Mesothelial cell of epicardium (in vitro differentiated cells): Measurements from ENCODE around the gene CCNI. TPM values are rescaled to one million over a fixed set of nuclear protein-coding genes. Genes with fewer than 3 reads are reported as not detected.
"Not testable (repeated sequence)": the region's sequence is repeated elsewhere in the genome, so short reads cannot be mapped to it uniquely, and the experiment has no call there.

ENCODE experiments used
- DNase-seq, 2 experiments: peaks; one replicate each; pipeline ENCODE4 v3.0.0; 2021; ENCODE audit warnings: low spot score in 2 of 2; ENCODE audit not compliant: unreplicated experiment in 2 of 2
- H3K27ac Mint-ChIP-seq: 2 replicates; pipeline ENCODE4 v1.8.0; 2021; ENCODE audit warnings: mixed read lengths
- H3K27me3 Mint-ChIP-seq: 2 replicates; pipeline ENCODE4 v1.8.0; 2021; ENCODE audit warnings: low read depth, mixed read lengths
- H3K36me3 Mint-ChIP-seq: 2 replicates; pipeline ENCODE4 v1.8.0; 2021; ENCODE audit warnings: mixed read lengths
- H3K4me1 Mint-ChIP-seq: 2 replicates; pipeline ENCODE4 v1.8.0; 2021; ENCODE audit warnings: mixed read lengths
- H3K4me3 Mint-ChIP-seq: 2 replicates; pipeline ENCODE4 v1.8.0; 2021; ENCODE audit warnings: mild to moderate bottlenecking, moderate library complexity, mixed read lengths
- H3K9me3 Mint-ChIP-seq: 2 replicates; pipeline ENCODE4 v1.8.0; 2021; ENCODE audit warnings: mixed read lengths
- total RNA-seq: library from RNA; stranded (reverse); gene quantifications from 3 replicates; pipeline ENCODE4 v1.2.1, GENCODE V29; 2021
- TF ChIP-seq, protein P1 (sequence below): fragments of 200-600 bp; sonication (generic); IDR thresholded peaks from one replicate; pipeline ENCODE4 v1.5.0; 2021; ENCODE audit warnings: antibody characterized with exemption; ENCODE audit not compliant: unreplicated experiment

The CCNI gene
- total RNA-seq, 1 donor from 2014 or later, result 245 TPM

DNA sequence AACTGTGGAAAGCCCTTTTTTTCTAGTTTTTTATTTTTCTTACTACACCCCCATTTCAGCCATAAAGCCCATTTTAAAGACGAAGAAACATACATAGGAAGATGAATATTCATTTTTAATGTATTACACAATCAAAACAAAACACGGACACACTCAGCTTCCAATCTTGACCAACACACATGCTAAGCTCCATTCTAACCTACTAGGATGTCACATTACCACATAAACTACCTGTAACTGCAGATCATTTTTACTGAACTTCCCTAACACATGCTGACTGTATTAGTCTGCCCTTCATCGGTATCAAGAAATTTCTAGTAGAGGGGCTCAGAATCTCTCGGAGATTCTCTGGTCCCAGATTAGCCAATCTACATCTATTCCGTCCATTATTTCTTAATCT is 1.8 kb downstream of the CCNI start:
- H3K9me3 Mint-ChIP-seq, result no peaks in the 10 kb centered on the region
- H3K4me1 Mint-ChIP-seq, result peaks cover 37% of the 10 kb centered on the region
- no peak overlapping the region for H3K27ac Mint-ChIP-seq
- no peak overlapping the region for H3K4me3 Mint-ChIP-seq
- H3K36me3 Mint-ChIP-seq, result no peaks in the 10 kb centered on the region
- TF ChIP-seq, protein P1, sequence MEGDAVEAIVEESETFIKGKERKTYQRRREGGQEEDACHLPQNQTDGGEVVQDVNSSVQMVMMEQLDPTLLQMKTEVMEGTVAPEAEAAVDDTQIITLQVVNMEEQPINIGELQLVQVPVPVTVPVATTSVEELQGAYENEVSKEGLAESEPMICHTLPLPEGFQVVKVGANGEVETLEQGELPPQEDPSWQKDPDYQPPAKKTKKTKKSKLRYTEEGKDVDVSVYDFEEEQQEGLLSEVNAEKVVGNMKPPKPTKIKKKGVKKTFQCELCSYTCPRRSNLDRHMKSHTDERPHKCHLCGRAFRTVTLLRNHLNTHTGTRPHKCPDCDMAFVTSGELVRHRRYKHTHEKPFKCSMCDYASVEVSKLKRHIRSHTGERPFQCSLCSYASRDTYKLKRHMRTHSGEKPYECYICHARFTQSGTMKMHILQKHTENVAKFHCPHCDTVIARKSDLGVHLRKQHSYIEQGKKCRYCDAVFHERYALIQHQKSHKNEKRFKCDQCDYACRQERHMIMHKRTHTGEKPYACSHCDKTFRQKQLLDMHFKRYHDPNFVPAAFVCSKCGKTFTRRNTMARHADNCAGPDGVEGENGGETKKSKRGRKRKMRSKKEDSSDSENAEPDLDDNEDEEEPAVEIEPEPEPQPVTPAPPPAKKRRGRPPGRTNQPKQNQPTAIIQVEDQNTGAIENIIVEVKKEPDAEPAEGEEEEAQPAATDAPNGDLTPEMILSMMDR, result no peak
- no peaks in the 10 kb centered on the region for H3K27me3 Mint-ChIP-seq
- no peak for DNase-seq

DNA sequence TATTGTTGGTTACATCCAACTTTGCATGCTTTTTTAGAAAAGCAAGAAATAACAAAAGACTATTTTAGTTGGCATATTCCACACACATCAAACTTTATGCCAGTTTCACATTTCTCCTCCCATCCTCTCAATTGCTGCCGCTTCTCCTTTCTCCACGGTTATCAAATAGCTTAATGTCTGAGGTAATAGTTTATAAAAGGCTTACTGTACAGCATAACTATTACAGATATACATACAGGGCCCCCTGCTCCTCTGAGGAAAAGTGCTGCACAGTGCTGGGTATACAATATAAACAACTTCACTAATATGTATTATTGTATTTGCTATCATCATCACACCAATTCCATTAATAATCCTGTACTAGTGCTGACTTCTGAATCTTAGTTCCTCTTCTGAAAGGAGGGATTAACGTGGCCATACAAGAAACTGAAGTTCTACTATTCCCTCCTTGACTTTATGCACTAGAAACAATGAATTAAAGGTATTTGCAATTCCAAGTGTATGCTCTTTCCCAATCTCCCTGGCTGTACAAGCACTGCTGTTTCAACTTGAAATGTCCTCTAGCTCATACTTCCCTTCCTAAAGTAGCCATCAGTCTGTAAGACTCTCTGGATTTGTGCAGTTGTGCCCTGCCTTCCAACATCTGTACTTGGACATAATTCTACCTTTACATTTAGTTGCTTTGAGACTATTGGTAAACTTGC is 2.5 kb downstream of the CCNI start:
- no peak for DNase-seq
- Mint-ChIP-seq H3K27ac (no peak overlapping the region), H3K9me3 (no peaks in the 10 kb centered on the region), H3K4me1 (peaks cover 42% of the 10 kb centered on the region), H3K36me3 (no peaks in the 10 kb centered on the region), H3K27me3 (no peaks in the 10 kb centered on the region), H3K4me3 (no peak overlapping the region)
- TF ChIP-seq, protein P1, result no peak

DNA sequence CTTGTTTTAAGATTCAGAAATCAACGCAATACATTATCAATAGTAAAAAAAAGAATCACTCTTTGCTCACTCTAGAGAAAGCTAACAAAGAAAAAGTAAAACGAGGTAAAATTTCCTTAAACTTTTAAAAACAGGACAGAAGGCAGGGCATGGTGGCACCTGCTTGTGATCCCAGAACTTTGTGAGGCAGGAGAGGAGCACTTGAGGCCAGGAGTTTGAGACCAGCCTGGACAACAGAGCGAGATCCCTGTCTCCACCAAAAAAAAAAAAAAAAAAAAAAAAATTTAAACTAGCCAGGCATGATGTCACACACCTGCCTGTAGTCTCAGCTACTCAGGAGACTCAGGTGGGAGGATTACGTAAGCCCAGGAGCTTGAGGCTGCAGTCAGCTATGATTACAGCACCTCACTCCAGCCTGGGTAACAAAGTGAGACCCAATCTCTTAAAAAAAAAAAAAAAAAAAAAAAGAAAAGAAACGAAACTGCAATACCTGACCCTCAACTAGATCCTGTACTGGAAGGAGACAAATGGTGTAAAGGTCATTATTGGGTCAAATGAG is 3.5 kb downstream of the CCNI start:
- Mint-ChIP-seq H3K4me1 (peaks cover 36% of the 10 kb centered on the region), H3K27me3 (no peaks in the 10 kb centered on the region), H3K4me3 (no peak overlapping the region), H3K27ac (no peak overlapping the region), H3K36me3 (no peaks in the 10 kb centered on the region), H3K9me3 (no peaks in the 10 kb centered on the region)
- TF ChIP-seq, protein P1, result no peak
- DNase-seq, result no peak

DNA sequence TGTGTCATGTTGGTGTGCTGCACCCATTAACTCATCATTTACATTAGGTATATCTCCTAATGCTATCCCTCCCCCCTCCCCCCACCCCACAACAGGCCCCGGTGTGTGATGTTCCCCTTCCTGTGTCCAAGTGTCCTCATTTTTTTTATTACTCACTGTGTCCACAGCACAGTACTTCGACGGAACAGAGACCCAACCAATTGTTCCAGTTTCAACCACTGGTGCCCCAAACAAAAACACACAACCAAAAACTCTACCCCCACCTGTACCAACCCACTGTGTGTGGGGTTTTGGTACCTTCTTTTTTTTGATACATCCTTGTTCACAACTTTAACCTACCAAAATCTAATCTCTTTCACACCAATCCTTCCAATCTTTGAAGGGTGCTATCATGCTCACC is 6.3 kb downstream of the CCNI start:
- not testable (repeated sequence) for H3K36me3 Mint-ChIP-seq, H3K4me3 Mint-ChIP-seq, DNase-seq, H3K27me3 Mint-ChIP-seq, H3K9me3 Mint-ChIP-seq
- Mint-ChIP-seq H3K27ac (peak overlapping the region; percentile 24), H3K4me1 (peaks cover 27% of the 10 kb centered on the region)

DNA sequence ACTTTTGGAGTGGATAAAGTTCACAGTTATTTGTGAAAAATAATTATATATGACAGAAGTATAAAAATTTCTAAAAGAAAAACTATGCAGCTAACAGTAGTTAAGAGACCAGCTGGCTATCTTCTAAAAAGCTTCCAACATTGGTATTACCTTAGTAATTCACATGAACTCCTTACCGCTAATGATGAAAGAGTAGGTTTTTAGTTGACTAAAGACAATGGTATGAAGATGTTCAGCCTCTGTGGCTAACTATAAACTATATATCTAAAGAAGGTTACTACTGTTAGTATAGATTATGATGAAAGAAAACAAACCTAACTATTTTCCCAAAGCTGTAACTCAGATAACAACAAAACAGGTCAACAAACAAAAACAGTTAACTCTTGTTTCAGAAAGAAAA is 10.4 kb downstream of the CCNI start:
- H3K36me3 Mint-ChIP-seq, result peaks cover 16% of the 10 kb centered on the region
- no peaks in the 10 kb centered on the region for H3K9me3 Mint-ChIP-seq
- TF ChIP-seq, protein P1, result no peak
- no peak overlapping the region for H3K4me3 Mint-ChIP-seq
- peak overlapping the region; percentile 39 for H3K27ac Mint-ChIP-seq
- peaks cover 12% of the 10 kb centered on the region for H3K4me1 Mint-ChIP-seq
- no peak for DNase-seq
- no peaks in the 10 kb centered on the region for H3K27me3 Mint-ChIP-seq

DNA sequence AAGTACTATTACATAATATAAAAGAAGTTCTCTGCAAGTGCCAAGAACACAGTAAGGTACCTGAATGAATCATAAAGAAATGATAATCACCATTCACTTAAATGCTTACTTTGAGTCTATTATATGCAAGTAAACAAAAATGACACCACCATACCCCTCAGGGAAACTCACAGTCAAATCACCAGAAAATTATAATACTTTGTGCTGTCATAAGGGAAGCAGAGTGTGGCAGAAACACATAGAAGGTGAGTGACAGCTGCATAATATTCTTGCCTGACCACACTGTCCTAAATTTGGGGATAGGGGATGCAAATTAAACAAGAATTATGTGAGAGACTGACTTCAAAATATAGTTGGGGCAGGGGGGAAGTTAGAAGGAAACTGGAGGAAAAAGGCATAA is 12.9 kb downstream of the CCNI start:
- no peak overlapping the region for H3K4me3 Mint-ChIP-seq
- TF ChIP-seq, protein P1, result no peak
- H3K9me3 Mint-ChIP-seq, result no peaks in the 10 kb centered on the region
- DNase-seq, result no peak
- no peaks in the 10 kb centered on the region for H3K27me3 Mint-ChIP-seq
- no peak overlapping the region for H3K27ac Mint-ChIP-seq
- H3K4me1 Mint-ChIP-seq, result no peaks in the 10 kb centered on the region
- H3K36me3 Mint-ChIP-seq, result peaks cover 21% of the 10 kb centered on the region
